HG03575 (cell line): ENCODE measurements around the gene ANKMY2.
"Not testable (repeated sequence)": the region's sequence is repeated elsewhere in the genome, so short reads cannot be mapped to it uniquely, and the experiment has no call there.

Source experiments
- ATAC-seq: cut with Tn5 transposase; IDR thresholded peaks from one replicate; pipeline ENCODE4 v1.9.1; 2021; ENCODE audit not compliant: unreplicated experiment, insufficient number of reproducible peaks, low FRiP score; ENCODE audit errors: extremely low read depth

Gene ANKMY2

GRCh38 chr7:16645593-16646471, at the start of gene ANKMY2, which contains the start of gene BZW2:
ANKMY2 (minus strand) TSS chr7:16645754; CDS start chr7:16645573, 181 bp downstream.
BZW2 (plus strand) TSS chr7:16646181; CDS start chr7:16665444, 19,263 bp downstream.
- ATAC-seq: peak; percentile 94

DNA sequence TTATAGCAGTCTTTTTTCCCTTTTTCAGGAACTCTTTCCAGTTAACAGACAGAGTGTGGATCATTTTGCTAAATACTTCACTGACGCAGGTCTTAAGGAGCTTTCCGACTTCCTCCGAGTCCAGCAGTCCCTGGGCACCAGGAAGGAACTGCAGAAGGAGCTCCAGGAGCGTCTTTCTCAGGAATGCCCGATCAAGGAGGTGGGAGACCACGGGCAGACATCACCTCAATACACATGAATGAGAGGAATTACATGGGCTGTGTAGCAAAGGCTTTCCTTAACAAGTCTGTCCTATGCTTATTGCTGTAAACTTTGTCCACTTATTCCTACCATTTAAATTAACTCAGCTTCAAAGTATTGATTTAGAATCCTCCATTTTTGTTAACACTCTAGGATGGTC, 49.3 kb upstream of the ANKMY2 start:
- ATAC-seq: no peak

DNA sequence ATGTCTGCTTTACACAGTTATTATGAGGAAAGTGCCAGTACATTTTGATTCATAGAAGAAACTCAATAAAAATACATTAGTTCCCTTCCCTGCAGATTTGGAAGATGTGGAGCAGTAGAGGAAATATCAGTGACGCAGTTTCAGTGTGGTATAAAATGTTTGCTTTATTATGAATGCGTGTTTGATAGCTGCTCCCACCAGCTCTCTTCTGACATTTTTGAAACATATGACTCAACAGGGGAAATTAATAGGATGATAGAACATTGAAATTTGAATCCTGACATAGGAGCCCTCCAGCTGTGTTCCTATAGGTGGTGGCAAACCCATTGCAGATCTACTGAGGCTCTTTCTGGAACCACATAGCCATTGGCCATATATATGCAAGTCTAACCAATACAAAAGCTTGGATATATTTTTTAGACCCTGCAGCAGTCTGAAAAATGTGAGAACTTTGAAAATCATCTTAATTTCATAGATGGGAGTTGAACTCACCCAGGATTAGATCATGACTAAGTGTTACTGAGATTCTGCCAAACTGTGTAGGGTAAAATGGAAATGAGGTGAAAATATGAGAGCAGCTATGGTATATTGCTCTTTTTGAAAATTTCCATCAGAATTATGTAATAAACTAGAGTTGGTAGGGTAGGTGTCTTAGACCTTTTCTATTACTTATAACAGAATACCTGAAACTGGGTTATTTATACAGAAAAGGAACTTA, 48.2 kb upstream of the ANKMY2 start:
- no peak for ATAC-seq

DNA sequence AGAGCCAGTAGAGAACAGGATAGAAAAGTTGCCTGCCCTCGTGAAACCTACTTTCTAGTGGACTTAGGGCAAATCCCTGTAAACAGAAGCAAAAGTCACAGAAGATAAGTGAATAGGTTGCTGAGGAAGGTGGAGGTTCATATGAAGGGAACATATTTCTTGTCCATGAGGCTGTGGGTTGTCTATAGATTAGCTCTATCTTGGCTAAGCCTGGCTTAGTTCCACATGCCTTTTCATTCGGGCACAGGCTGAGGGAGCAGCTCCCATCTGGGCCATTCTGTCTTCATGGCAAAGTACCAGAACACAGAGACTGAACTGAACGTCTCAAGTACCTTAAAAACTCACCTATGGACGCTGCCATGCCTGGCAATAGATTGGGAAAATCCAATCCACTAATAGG, 45.7 kb upstream of the ANKMY2 start:
- no peak for ATAC-seq

DNA sequence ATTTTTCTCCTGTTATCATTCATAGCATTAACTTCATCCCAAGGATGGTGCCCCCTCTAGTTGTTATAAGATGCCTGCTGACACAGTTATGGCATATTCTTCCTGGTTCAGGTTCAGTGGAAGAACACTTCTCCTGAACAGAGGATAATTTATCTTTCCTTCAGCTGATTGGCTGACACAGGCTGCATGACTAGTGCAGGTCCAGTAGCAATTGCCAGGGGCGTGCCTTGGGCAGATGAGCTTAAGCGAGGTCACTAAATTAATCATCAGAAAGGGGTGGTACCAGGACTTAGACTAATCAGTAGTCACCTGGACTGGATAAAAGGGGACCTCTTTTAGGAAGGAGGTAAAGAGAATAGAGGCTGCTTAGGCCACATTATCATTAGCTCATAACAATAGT, 42.7 kb upstream of the ANKMY2 start:
- ATAC-seq: no peak

DNA sequence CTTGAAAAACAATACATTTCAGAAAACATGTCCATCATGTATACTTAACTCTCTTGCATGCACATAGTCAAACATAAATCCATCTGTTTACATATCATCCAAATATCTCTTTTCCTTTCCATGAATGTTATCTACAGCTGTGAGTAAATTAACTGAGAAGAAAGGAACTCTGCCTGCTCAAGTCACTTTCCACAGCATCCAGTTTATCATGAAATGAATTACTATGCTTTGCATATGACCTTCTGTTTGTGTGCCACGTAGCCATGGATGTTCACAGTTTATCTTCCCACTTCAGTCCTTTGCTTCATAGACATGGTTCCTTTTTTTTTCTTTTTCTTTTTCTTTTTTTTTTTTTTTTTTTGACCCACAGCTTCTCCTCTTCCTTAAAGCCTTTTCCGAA, 40.0 kb upstream of the ANKMY2 start:
- ATAC-seq: no peak

DNA sequence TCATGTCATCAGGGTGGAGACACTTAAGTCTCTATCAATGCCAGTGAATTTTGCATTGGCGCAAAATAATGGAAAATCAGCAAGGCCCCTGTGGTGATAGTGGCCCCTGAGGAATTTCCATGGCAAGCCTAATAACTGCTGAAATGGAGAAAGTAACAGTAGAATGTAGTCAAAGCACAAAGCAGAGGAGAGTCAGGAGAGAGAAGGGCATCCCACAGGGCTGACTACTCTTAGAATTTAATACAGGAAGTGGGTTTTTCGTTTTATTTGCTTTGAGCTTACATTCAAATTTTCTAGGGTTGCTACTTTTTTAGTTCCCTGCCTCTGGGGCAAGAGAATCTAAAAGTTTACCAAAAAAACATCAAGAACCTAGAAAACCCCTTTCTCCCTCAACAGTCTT, 39.4 kb upstream of the ANKMY2 start:
- ATAC-seq: no peak

GRCh38 chr7:16678645-16679566, 33.4 kb upstream of the ANKMY2 start:
- not testable (repeated sequence) for ATAC-seq

GRCh38 chr7:16677978-16678494, 32.5 kb upstream of the ANKMY2 start:
- ATAC-seq: no peak

GRCh38 chr7:16675277-16675676, 29.7 kb upstream of the ANKMY2 start:
- no peak for ATAC-seq

DNA sequence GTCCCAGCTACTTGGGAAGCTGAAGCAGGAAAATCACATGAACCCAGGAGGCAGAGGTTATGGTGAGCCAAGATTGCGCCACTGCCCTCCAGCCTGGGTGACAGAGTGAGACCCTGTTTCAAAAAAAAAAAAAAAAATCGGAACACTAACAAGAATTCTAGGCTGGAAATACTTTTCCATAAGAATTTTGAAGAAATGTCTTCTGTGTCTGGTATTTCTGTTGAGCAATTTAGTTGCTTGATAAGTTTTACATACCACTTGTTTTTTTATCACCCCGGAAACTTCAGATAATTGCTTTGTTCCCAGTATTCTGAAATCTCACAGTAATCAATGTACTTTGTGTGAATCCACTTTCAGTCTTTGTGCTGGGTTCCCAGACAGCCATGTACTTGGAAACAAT, 26.3 kb upstream of the ANKMY2 start:
- ATAC-seq: no peak

DNA sequence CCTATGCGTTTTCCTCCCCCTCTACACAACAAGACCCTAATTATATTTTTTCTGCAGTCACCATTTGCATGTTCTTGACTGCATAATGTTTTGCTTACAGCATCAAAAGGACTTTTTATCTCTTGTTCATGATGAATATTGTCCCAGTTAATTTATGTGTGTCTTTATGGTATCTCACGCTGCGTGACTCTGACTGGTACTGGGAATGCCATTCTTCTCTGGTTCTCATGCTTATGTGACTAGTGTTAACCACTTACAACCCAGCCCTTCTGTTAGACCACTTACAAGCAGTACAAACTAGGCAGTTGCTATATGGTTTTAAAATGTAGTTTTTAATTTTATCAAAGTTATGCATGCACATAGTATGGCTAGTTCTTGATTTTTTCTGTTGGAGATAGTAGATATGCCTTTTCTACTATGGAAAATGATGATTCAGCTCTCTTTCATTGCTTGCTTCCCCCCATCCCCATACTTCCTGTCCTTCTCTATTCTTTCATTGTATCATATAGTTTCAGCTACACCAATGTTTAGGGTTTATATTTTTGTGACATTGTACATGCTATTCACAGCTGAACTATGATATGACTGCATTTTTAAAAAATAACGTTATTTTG, 25.3 kb upstream of the ANKMY2 start:
- no peak for ATAC-seq

DNA sequence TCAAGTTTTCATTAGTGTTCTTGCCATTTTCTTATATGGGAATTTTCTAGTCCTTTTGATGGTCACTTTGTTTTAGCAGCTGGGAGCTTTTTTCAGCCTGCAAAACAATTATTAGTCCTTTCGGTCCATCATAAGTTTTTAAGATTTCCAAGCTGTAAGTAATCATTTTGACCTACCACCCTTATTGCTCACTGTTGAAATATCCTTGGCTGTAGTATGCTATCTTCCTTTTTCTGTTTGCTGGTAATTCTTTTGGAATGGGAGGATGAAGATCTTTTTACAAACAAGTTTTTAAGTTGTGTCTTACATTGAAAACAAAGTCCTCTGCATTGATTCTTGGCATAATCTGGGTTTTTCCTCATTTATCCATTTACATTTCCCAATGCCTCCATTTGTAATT, 24.5 kb upstream of the ANKMY2 start:
- ATAC-seq: no peak

DNA sequence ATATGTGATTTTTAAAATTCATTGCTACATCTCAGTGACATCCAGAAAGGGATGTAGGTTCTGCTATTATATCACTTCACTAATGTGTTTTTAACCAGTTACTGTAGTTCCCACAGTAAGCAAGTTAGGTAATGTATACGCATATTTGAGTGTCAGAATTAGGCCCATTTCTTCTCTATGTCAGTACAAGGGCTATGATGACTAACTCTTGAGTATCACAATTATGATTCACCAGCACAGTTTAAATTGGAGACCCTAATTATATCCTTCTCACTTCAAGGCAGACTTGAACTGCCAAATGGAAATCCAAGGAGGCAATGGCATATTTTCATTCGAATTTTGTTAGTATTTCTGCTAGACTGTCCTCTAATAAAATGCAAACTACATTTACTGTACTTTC, 24.0 kb upstream of the ANKMY2 start:
- ATAC-seq: no peak

- no peak for ATAC-seq
Measured at GRCh38 chr7:16668978-16669377, 23.4 kb upstream of the ANKMY2 start.

- no peak for ATAC-seq
Measured at GRCh38 chr7:16668049-16668858, 22.7 kb upstream of the ANKMY2 start.

DNA sequence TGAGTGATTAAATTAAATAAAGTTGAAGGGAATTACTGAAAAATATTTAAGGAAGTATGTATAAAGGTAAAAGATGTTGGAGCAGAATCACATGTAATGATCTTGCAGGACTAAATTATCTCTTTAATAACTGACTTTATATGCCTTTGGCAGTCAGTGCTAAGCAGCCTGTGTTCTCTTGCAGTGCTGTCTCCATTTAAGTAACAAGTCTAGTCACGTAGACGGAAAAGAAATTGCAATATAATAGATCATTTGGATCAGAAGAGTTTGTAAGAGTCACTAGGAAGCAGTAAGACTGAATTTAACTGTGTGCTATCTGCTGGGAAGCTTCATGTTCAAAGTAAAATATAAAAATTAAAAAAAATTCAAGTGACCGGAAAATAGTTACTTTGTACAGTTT, 21.8 kb upstream of the ANKMY2 start:
- ATAC-seq: no peak

DNA sequence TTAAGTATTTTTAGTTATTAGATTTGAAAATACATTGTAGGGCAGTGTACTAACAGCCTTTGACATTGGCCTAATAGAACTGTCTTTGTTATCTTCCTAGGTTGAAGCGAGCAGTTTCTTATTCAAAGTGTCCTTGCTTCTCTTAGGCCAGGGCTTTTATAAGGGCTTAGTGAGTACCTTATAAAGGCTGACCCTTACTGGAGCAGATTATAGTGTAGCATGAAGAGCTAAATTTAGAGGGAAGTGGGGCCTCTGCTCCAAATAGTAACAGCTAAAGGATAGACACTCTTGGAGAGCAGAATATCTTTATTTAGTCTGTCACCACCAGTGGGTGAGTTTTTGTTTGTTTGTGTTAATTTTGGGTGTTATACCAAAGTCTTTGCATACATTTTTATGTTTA, 16.4 kb upstream of the ANKMY2 start:
- no peak for ATAC-seq
